Psoas muscle (tissue), 8 donors: Measurements from ENCODE around the gene CLDN20. TPM values are rescaled to one million over a fixed set of nuclear protein-coding genes. Genes with fewer than 3 reads are reported as not detected.

Experiments used
- ATAC-seq, 4 donors: fragments of 200-7000 bp; cut with Tn5 transposase; one replicate each; pipeline ENCODE4 v1.9.1; 2020; ENCODE audit warnings: moderate library complexity in 3 of 4, mild to moderate bottlenecking in 2 of 4
- DNase-seq, 2 donors: peaks; one replicate each; pipeline ENCODE4 v3.0.0-alpha.2; 2020
- H3K27ac ChIP-seq: fragments of 200-600 bp; one replicate; pipeline ENCODE4 v1.8.0; 2022
- H3K27me3 ChIP-seq, 3 donors: fragments of 200-600 bp in 1 of 3; one replicate each; pipeline versions ENCODE4 v1.6.1 to v1.8.0; 2013 to 2022; ENCODE audit warnings: low read length in 2 of 3, mild to moderate bottlenecking in 2 of 3, moderate library complexity in 1 of 3; ENCODE audit not compliant: insufficient read depth in 3 of 3
- H3K36me3 ChIP-seq, 2 donors: fragments of 200-600 bp in 1 of 2; one replicate each; pipeline versions ENCODE4 v1.6.1 to v1.8.0; 2013 to 2022; ENCODE audit warnings: low read depth in 1 of 2, mild to moderate bottlenecking in 1 of 2, moderate library complexity in 1 of 2; ENCODE audit not compliant: insufficient read depth in 1 of 2
- H3K4me1 ChIP-seq: fragments of 200-600 bp; one replicate; pipeline ENCODE4 v1.8.0; 2022
- H3K4me3 ChIP-seq: fragments of 200-600 bp; one replicate; pipeline ENCODE4 v1.8.0; 2022; ENCODE audit warnings: mild to moderate bottlenecking
- H3K9me3 ChIP-seq: fragments of 200-600 bp; one replicate; pipeline ENCODE4 v1.8.0; 2022
- WGBS, 3 donors: extraction: QIAGEN DNeasy Blood & Tissue Kit; methylation state at CpG; one replicate each; pipeline versions ENCODE4 v1.1.6 to v1.1.7; 2013; 5-methylcytosine and 5-hydroxymethylcytosine counted together
- intact Hi-C, 2 donors: fragments of 100-400 bp; cut with DNase I; formaldehyde crosslinking; loops; one replicate each; pipeline versions ENCODE4 v1.11.0 to v1.14.2; 2022
- polyA plus RNA-seq, 3 donors: library from polyadenylated mRNA; stranded (reverse); fragments of 200-250 nt; gene quantifications; one replicate each; pipeline ENCODE4 v1.2.3, GENCODE V29; 2013
- total RNA-seq, 4 donors: library from RNA; stranded (reverse); fragmentation: NEBNext Ultra II Directional in 2 of 4; extraction: Animal tissue kit (Norgen Biotek cat#: 25700) in 2 of 4; gene quantifications; one replicate each; pipeline versions ENCODE4 v1.2.1 to v1.2.4, GENCODE V29; 2021 to 2023
- TF ChIP-seq, protein P1 (sequence below): fragments of 200-600 bp; IDR thresholded peaks from one replicate; pipeline ENCODE4 v1.8.0; 2022; ENCODE audit warnings: antibody characterized with exemption
- donor health status: healthy with polysubstance abuse.
- donor health status: DM: no; HTN: no; CAD: no; lungs with moderate emphysema.
- donor health status: Bipolar disorder and iron deficiency.
- donor health status: healthy.
- donor health status: DM: yes; HTN: yes; CAD: no.
- donor health status: DM: no; HTN: no; CAD: no.
- donor health status: DM: no; HTN: no; CAD: no.
- donor health status: DM: yes; HTN: yes; CAD: no.

The CLDN20 gene
- total and polyA plus RNA-seq, 7 donors = 0.05 TPM; not detected in 6

DNA sequence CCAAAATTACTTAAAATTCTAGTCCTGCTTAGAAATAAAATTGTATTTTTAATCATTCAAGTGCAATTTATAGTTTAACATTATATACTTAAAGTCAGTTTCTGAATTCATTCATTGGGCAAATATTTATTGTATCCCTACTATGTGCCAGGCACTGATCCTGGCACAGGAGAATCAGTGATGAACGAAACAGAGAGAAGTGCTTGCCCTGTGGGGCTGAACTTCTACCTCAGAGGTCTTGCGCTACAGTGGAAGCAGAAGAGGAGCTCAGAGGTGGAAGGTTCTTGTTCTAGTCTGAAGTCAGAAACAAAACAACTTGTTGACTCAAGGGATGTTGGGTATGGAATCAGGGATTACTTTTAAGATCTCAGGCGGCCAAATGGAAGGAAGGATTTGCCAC is 6.0 kb downstream of the CLDN20 start:
- Histone ChIP-seq H3K9me3 (no peaks in the 10 kb centered on the region), H3K4me1 (peaks cover 30% of the 10 kb centered on the region), H3K27me3 (no peaks in the 10 kb centered on the region), H3K27ac (no peak overlapping the region), H3K4me3 (no peak overlapping the region), H3K36me3 (peaks cover 0 to 3% of the 10 kb centered on the region in 2 donors)
- ATAC-seq (no peak), DNase-seq (no peak)
- TF ChIP-seq, protein P1, sequence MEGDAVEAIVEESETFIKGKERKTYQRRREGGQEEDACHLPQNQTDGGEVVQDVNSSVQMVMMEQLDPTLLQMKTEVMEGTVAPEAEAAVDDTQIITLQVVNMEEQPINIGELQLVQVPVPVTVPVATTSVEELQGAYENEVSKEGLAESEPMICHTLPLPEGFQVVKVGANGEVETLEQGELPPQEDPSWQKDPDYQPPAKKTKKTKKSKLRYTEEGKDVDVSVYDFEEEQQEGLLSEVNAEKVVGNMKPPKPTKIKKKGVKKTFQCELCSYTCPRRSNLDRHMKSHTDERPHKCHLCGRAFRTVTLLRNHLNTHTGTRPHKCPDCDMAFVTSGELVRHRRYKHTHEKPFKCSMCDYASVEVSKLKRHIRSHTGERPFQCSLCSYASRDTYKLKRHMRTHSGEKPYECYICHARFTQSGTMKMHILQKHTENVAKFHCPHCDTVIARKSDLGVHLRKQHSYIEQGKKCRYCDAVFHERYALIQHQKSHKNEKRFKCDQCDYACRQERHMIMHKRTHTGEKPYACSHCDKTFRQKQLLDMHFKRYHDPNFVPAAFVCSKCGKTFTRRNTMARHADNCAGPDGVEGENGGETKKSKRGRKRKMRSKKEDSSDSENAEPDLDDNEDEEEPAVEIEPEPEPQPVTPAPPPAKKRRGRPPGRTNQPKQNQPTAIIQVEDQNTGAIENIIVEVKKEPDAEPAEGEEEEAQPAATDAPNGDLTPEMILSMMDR = no peak
- WGBS, 3 donors = 65 to 84% (median 82%) methylated on average over 3 of the region's 3 CpGs
- intact Hi-C loops = no loop called here

DNA sequence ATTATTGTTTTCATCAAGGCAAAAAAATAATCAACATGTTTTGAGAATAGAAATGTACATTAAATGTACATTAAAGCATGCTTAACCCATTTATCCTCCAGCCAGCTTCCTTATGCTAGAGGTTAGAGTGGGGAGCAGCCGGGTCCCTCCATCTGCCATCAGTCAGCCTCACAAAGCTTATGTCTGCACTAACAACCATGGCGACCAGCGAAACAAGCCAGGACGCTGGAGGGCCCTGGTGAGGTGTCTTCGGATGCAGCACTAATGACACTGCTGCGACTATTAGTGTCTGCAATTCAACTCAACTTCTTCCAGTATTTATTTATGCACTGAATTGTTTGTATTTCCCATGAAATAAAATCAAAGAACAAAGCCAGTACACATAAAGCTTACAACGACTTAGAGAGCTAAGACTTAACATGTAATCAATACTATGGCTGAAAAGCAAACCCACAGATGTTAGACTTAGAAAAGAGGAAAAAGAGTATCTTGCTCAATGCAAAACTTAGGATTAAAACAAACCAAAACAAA is 6.8 kb downstream of the CLDN20 start:
- Histone ChIP-seq H3K36me3 (no peaks in the 10 kb centered on the region), H3K27me3 (no peaks in the 10 kb centered on the region), H3K4me3 (no peak overlapping the region), H3K9me3 (no peaks in the 10 kb centered on the region), H3K27ac (no peak overlapping the region), H3K4me1 (peaks cover 30% of the 10 kb centered on the region)
- DNase-seq = no peak
- no peak for ATAC-seq
- TF ChIP-seq, protein P1 = no peak
- 84 to 86% (median 85%) methylated on average over 7 of the region's 7 CpGs for WGBS, 3 donors
- intact Hi-C loops = no loop called here

DNA sequence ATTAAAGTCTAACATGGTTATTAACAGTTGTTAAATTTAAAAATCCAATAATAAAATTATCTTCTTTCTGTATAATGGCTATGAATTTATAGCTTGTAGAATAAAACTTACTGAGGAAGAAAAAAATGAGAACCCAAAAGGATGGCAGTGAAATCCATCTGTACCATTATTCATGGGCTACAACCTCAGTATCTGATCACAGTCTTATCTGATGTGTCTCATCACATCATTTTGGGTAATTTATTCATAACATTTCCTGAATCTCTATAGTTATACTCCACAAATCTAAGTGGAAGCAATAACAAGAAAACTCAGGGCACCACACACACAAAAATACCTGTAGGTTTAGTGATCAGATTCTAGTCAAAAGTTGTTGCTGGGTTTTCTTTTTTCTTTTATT is 7.3 kb downstream of the CLDN20 start:
- H3K27me3 ChIP-seq = no peaks in the 10 kb centered on the region
- no peak for ATAC-seq
- intact Hi-C loops = no loop called here
- peaks cover 30% of the 10 kb centered on the region for H3K4me1 ChIP-seq
- TF ChIP-seq, protein P1 = no peak
- H3K4me3 ChIP-seq = no peak overlapping the region
- no peak for DNase-seq
- no peak overlapping the region for H3K27ac ChIP-seq
- no peaks in the 10 kb centered on the region for H3K36me3 ChIP-seq
- H3K9me3 ChIP-seq = no peaks in the 10 kb centered on the region

DNA sequence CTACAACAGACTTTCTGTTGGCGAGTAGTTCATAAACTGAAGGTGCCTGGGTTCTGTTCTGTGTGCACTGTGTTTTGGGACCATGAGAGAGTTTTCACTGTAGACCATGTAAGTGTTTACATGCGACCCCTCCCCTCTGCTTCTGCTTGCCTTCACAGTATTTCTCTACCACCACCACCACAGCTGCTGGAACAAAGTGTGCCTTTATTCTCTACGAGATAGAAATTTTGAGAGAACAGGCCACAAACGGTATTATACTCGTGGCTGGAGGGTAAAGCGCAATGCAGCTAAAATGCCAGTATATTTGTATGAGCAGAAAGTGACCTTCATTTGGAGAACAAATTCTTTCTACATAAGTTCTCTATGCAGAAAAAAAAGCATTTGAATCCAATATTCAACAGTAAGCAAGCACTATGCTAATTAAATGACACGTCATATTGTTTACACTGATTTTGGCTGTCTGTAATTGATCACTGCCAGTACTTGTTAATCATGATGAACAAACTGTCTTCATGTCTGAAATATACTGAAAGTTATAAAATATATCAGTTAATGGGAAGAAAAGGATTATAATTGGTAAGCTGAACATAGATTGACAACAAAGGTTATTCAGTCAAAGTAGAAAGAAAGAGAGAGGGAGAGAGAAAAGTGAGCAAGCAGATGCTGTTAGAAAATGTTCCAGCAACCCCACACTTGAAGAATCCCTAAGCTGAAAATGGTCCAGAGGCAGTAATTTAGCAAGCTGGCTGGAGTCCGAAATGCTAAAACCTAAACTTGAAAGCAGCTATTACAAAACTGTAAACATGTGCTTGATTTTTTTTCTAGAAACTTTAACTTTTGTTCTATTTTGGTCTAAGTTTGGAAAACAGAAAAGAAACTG is 8.8 kb downstream of the CLDN20 start:
- H3K4me3 ChIP-seq = no peak overlapping the region
- WGBS, 3 donors = 61 to 76% (median 65%) methylated on average over 8 of the region's 8 CpGs
- peaks cover 31% of the 10 kb centered on the region for H3K4me1 ChIP-seq
- TF ChIP-seq, protein P1 = no peak
- H3K27ac ChIP-seq = peak overlapping the region; percentile 69
- no peaks in the 10 kb centered on the region for H3K36me3 ChIP-seq
- no peaks in the 10 kb centered on the region for H3K27me3 ChIP-seq
- DNase-seq (no peak), ATAC-seq (no peak)
- intact Hi-C loops = no loop called here
- H3K9me3 ChIP-seq = no peaks in the 10 kb centered on the region
